Left ventricle myocardium superior (tissue), 1 donor: Measurements from ENCODE around the gene SUSD5. TPM values are rescaled to one million over a fixed set of nuclear protein-coding genes. Genes with fewer than 3 reads are reported as not detected.
"Not testable (repeated sequence)": the region's sequence is repeated elsewhere in the genome, so short reads cannot be mapped to it uniquely, and the experiment has no call there.

ENCODE experiments used
- ATAC-seq: fragments of 200-7000 bp; cut with Tn5 transposase; one replicate; pipeline ENCODE4 v1.9.1; 2020; ENCODE audit warnings: mild to moderate bottlenecking, moderate library complexity
- DNase-seq: peaks from one replicate; pipeline ENCODE4 v3.0.0-alpha.2; 2020
- intact Hi-C: fragments of 100-400 bp; cut with micrococcal nuclease; formaldehyde crosslinking; loops from one replicate; pipeline ENCODE4 v1.11.0; 2022
- total RNA-seq: library from RNA; stranded (reverse); fragmentation: NEBNext Ultra II Directional; extraction: Animal tissue kit (Norgen Biotek cat#: 25700); gene quantifications from one replicate; pipeline ENCODE4 v1.2.1, GENCODE V29; 2021
- donor health status: DM: no; HTN: yes; CAD: no; lungs with severe emphysema.

SUSD5 gene
- total RNA-seq, 1 donor from 2014 or later, result 1.4 TPM

- intact Hi-C loops, result no loop called here
- DNase-seq (no peak), ATAC-seq (no peak)
Measured at GRCh38 chr3:33202711-33203457, 15.7 kb downstream of the SUSD5 start.

GRCh38 chr3:33201195-33201594 is 17.4 kb downstream of the SUSD5 start:
- ATAC-seq, result no peak
- intact Hi-C loops, result no loop called here

GRCh38 chr3:33196538-33196937 is 22.1 kb downstream of the SUSD5 start:
- DNase-seq (no peak), ATAC-seq (no peak)
- intact Hi-C loops, result no loop called here

More at GRCh38 chr3:33201195-33201594, 17.4 kb downstream of the SUSD5 start:
- no peak for DNase-seq

- no peak for DNase-seq
- intact Hi-C loops, result no loop called here
- no peak for ATAC-seq
Measured at GRCh38 chr3:33194303-33194702, 24.3 kb downstream of the SUSD5 start.

GRCh38 chr3:33187368-33187634 is 31.3 kb downstream of the SUSD5 start:
- DNase-seq, result no peak
- ATAC-seq, result no peak
- intact Hi-C loops, result no loop called here

- ATAC-seq, result no peak
- intact Hi-C loops, result no loop called here
- no peak for DNase-seq
Measured at GRCh38 chr3:33186524-33187367, 31.9 kb downstream of the SUSD5 start.

- DNase-seq, result no peak
- no peak for ATAC-seq
- intact Hi-C loops, result no loop called here
Measured at GRCh38 chr3:33184863-33185262, 33.7 kb downstream of the SUSD5 start.

- intact Hi-C loops, ATAC-seq, DNase-seq: not testable (repeated sequence)
Measured at GRCh38 chr3:33181641-33182040, 37.0 kb downstream of the SUSD5 start.

- no peak for ATAC-seq
- no peak for DNase-seq
- intact Hi-C loops, result no loop called here
Measured at GRCh38 chr3:33181229-33181628, 37.4 kb downstream of the SUSD5 start.

- ATAC-seq (no peak), DNase-seq (no peak)
- intact Hi-C loops, result no loop called here
Measured at GRCh38 chr3:33179132-33179531, 39.5 kb downstream of the SUSD5 start.

GRCh38 chr3:33174711-33175414 is 43.7 kb downstream of the SUSD5 start:
- no peak for ATAC-seq
- intact Hi-C loops, result no loop called here
- DNase-seq, result no peak

- intact Hi-C loops, result no loop called here
- ATAC-seq (peak; percentile 11), DNase-seq (no peak)
Measured at GRCh38 chr3:33174095-33174494, 44.5 kb downstream of the SUSD5 start.

- DNase-seq, result no peak
- intact Hi-C loops, result no loop called here
- peak; percentile 10 for ATAC-seq
Measured at GRCh38 chr3:33173672-33174071, 44.9 kb downstream of the SUSD5 start.

GRCh38 chr3:33173103-33173502 is 45.5 kb downstream of the SUSD5 start:
- DNase-seq (no peak), ATAC-seq (peak; percentile 98)
- intact Hi-C loops, result no loop called here

GRCh38 chr3:33171580-33171979 is 47.0 kb downstream of the SUSD5 start:
- intact Hi-C loops, result no loop called here
- no peak for DNase-seq
- no peak for ATAC-seq

GRCh38 chr3:33170531-33170930 is 48.1 kb downstream of the SUSD5 start:
- ATAC-seq (no peak), DNase-seq (no peak)
- intact Hi-C loops, result no loop called here

- no peak for ATAC-seq
- no peak for DNase-seq
- intact Hi-C loops, result no loop called here
Measured at GRCh38 chr3:33167716-33168336, 50.8 kb downstream of the SUSD5 start.

GRCh38 chr3:33167284-33167683 is 51.3 kb downstream of the SUSD5 start:
- DNase-seq (no peak), ATAC-seq (no peak)
- intact Hi-C loops, result no loop called here

- DNase-seq (no peak), ATAC-seq (no peak)
- intact Hi-C loops, result no loop called here
Measured at GRCh38 chr3:33166095-33166494, 52.5 kb downstream of the SUSD5 start.

- DNase-seq (no peak), ATAC-seq (no peak)
- intact Hi-C loops, result no loop called here
Measured at GRCh38 chr3:33165372-33165771, 53.2 kb downstream of the SUSD5 start.
